Thoracic aorta (tissue), 2 donors: ENCODE results near the gene PRM2. TPM values are rescaled to one million over a fixed set of nuclear protein-coding genes. Genes with fewer than 3 reads are reported as not detected.

Source experiments
- ATAC-seq: fragments of 150-250 bp; one replicate; pipeline ENCODE4 v1.8.0; 2017; ENCODE audit warnings: low read depth; ENCODE audit not compliant: insufficient number of reproducible peaks, low FRiP score
- DNase-seq: peaks from one replicate; pipeline ENCODE4 v3.0.0-alpha.2; 2020; ENCODE audit warnings: low spot score
- H3K27ac ChIP-seq, 2 donors: fragments of 200-600 bp; sonication (generic); 1 replicate in 1 of 2; 2 replicates in 1 of 2; pipeline ENCODE4 v1.5.1; 2016; ENCODE audit warnings: mild to moderate bottlenecking in 2 of 2, moderate library complexity in 2 of 2
- H3K27me3 ChIP-seq: fragments of 200-600 bp; sonication (generic); replicated peaks from 2 replicates; pipeline ENCODE4 v1.6.0; 2016; ENCODE audit warnings: mild to moderate bottlenecking; ENCODE audit not compliant: insufficient read depth
- H3K36me3 ChIP-seq: fragments of 200-600 bp; sonication (generic); one replicate; pipeline ENCODE4 v1.5.1; 2016
- H3K4me1 ChIP-seq, 2 donors: fragments of 200-600 bp; sonication (generic); 1 replicate in 1 of 2; 2 replicates in 1 of 2; pipeline versions ENCODE4 v1.5.1 to v1.6.0; 2016; ENCODE audit warnings: low read depth in 2 of 2, mild to moderate bottlenecking in 1 of 2; ENCODE audit not compliant: control insufficient read depth in 1 of 2
- H3K4me3 ChIP-seq: fragments of 200-600 bp; sonication (generic); 2 replicates; pipeline ENCODE4 v1.5.1; 2016; ENCODE audit warnings: mild to moderate bottlenecking
- H3K9me3 ChIP-seq: fragments of 200-600 bp; sonication (generic); 2 replicates; pipeline ENCODE4 v1.5.1; 2016
- CTCF ChIP-seq: fragments of 200-600 bp; sonication (generic); IDR thresholded peaks from one replicate; pipeline ENCODE4 v1.5.1; 2019; ENCODE audit warnings: antibody characterized with exemption
- total RNA-seq, 2 donors: library from RNA; depleted of rRNA; stranded (reverse); fragments of >200 nt; gene quantifications; one replicate each; pipeline versions ENCODE4 v1.1.0 to v1.2.3, GENCODE V29; 2016

The PRM2 gene
- total RNA-seq, 2 donors from 2014 or later, result not detected

GRCh38 chr16:11320170-11320569 lies 43.9 kb upstream of the PRM2 start:
- ATAC-seq (no peak), DNase-seq (no peak)
- Histone ChIP-seq H3K27me3 (no peaks in the 10 kb centered on the region), H3K27ac (no peak overlapping the region), H3K36me3 (no peaks in the 10 kb centered on the region), H3K4me1 (no peaks in the 10 kb centered on the region), H3K9me3 (no peaks in the 10 kb centered on the region), H3K4me3 (no peak overlapping the region)
- no peak for TF ChIP-seq CTCF

- Histone ChIP-seq H3K9me3 (no peaks in the 10 kb centered on the region), H3K27me3 (no peaks in the 10 kb centered on the region), H3K27ac (no peak overlapping the region), H3K4me3 (no peak overlapping the region), H3K4me1 (no peaks in the 10 kb centered on the region), H3K36me3 (no peaks in the 10 kb centered on the region)
- TF ChIP-seq CTCF, result no peak
- ATAC-seq (no peak), DNase-seq (no peak)
These were observed 43.4 kb upstream of the PRM2 start for GRCh38 chr16:11319529-11320146.

- no peaks in the 10 kb centered on the region for H3K9me3 ChIP-seq
- no peak for TF ChIP-seq CTCF
- H3K36me3 ChIP-seq, result no peaks in the 10 kb centered on the region
- H3K4me3 ChIP-seq, result no peak overlapping the region
- no peaks in the 10 kb centered on the region for H3K4me1 ChIP-seq
- no peaks in the 10 kb centered on the region for H3K27me3 ChIP-seq
- DNase-seq, result no peak
- no peak for ATAC-seq
- no peak overlapping the region for H3K27ac ChIP-seq
These were observed 42.5 kb upstream of the PRM2 start for GRCh38 chr16:11318817-11319216.

GRCh38 chr16:11316331-11317015 lies 40.2 kb upstream of the PRM2 start:
- no peaks in the 10 kb centered on the region for H3K36me3 ChIP-seq
- ATAC-seq (no peak), DNase-seq (no peak)
- no peak for TF ChIP-seq CTCF
- H3K4me3 ChIP-seq, result no peak overlapping the region
- no peak overlapping the region for H3K27ac ChIP-seq
- H3K4me1 ChIP-seq, result peaks cover 0 to 13% of the 10 kb centered on the region in 2 donors
- H3K27me3 ChIP-seq, result no peaks in the 10 kb centered on the region
- no peaks in the 10 kb centered on the region for H3K9me3 ChIP-seq

GRCh38 chr16:11315510-11315909 lies 39.2 kb upstream of the PRM2 start:
- H3K36me3 ChIP-seq, result no peaks in the 10 kb centered on the region
- no peak for TF ChIP-seq CTCF
- DNase-seq, result no peak
- no peak overlapping the region for H3K4me3 ChIP-seq
- ATAC-seq, result no peak
- no peak overlapping the region for H3K27ac ChIP-seq
- no peaks in the 10 kb centered on the region for H3K9me3 ChIP-seq
- no peaks in the 10 kb centered on the region for H3K27me3 ChIP-seq
- peaks cover 0 to 13% of the 10 kb centered on the region in 2 donors for H3K4me1 ChIP-seq
